Nephron progenitor cell (in vitro differentiated cells): ENCODE measurements around the gene STK32A.

Experiments
- DNase-seq: peaks from one replicate; pipeline ENCODE4 v3.0.0; 2021
- H3K27ac Mint-ChIP-seq: 2 replicates; pipeline ENCODE4 v1.8.0; 2021; ENCODE audit warnings: mild to moderate bottlenecking, moderate library complexity, mixed read lengths
- H3K27me3 Mint-ChIP-seq: 2 replicates; pipeline ENCODE4 v1.8.0; 2021; ENCODE audit warnings: mild to moderate bottlenecking, low read depth, mixed read lengths; ENCODE audit not compliant: poor library complexity
- H3K36me3 Mint-ChIP-seq: 2 replicates; pipeline ENCODE4 v1.8.0; 2021; ENCODE audit warnings: low read depth, mixed read lengths
- H3K4me1 Mint-ChIP-seq: 2 replicates; pipeline ENCODE4 v1.8.0; 2021; ENCODE audit warnings: mixed read lengths
- H3K4me3 Mint-ChIP-seq: 2 replicates; pipeline ENCODE4 v1.8.0; 2021; ENCODE audit warnings: mild to moderate bottlenecking, moderate library complexity, mixed read lengths
- H3K9me3 Mint-ChIP-seq: 2 replicates; pipeline ENCODE4 v1.8.0; 2021; ENCODE audit warnings: mild to moderate bottlenecking, moderate library complexity, mixed read lengths
- CTCF ChIP-seq: fragments of 200-600 bp; sonication (generic); IDR thresholded peaks from 2 replicates; pipeline ENCODE4 v1.5.0; 2021; ENCODE audit warnings: antibody characterized with exemption

Gene STK32A

DNA sequence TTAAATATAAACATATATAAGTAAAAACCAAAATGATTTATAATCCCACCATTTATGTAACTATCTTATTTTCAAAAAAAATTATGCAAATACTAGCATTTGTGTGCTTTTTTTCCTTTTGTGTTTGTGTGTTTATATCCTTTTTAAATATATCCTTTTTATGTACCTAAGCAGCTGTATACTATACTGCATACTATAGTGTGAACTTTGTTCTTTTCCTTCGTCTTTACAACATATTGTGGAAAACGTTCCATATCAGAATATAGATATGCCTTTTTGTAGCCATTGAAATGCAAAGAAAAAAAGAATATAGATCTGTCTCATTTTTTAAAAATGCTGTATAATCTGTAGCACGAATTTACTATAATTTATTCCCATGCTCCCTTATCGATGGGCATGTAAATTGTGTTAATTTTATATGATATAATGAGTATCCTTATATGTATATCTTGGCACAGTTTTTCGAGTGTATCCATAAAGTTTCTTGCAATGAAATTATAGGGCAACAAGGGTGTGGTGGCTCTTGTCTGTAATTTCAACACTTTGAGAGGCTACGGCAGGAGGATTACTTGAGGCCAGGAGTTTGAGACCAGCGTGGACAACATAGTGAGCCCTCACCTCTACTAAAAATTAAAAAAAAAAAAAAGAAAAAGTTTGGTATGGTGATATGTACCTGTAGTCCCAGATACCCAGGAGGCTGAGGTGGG lies 83.3 kb downstream of the STK32A start:
- Mint-ChIP-seq H3K27ac (no peak overlapping the region), H3K4me3 (no peak overlapping the region), H3K27me3 (peaks cover 6% of the 10 kb centered on the region), H3K4me1 (no peaks in the 10 kb centered on the region), H3K36me3 (no peaks in the 10 kb centered on the region), H3K9me3 (peaks cover 4% of the 10 kb centered on the region)
- DNase-seq, result no peak
- TF ChIP-seq CTCF, result no peak

GRCh38 chr5:147321569-147321968 lies 86.7 kb downstream of the STK32A start:
- H3K36me3 Mint-ChIP-seq, result no peaks in the 10 kb centered on the region
- H3K4me1 Mint-ChIP-seq, result no peaks in the 10 kb centered on the region
- H3K27ac Mint-ChIP-seq, result peak overlapping the region; percentile 4
- H3K4me3 Mint-ChIP-seq, result no peak overlapping the region
- no peak for DNase-seq
- no peaks in the 10 kb centered on the region for H3K9me3 Mint-ChIP-seq
- H3K27me3 Mint-ChIP-seq, result peaks cover 6% of the 10 kb centered on the region
- TF ChIP-seq CTCF, result no peak

GRCh38 chr5:147327421-147327820 lies 92.6 kb downstream of the STK32A start:
- H3K36me3 Mint-ChIP-seq, result peaks cover 5% of the 10 kb centered on the region
- H3K9me3 Mint-ChIP-seq, result peaks cover 5% of the 10 kb centered on the region
- H3K27ac Mint-ChIP-seq, result no peak overlapping the region
- H3K4me1 Mint-ChIP-seq, result peaks cover 5% of the 10 kb centered on the region
- H3K27me3 Mint-ChIP-seq, result peaks cover 11% of the 10 kb centered on the region
- H3K4me3 Mint-ChIP-seq, result no peak overlapping the region
- no peak for TF ChIP-seq CTCF
- no peak for DNase-seq

GRCh38 chr5:147327905-147328304 lies 93.1 kb downstream of the STK32A start:
- DNase-seq, result no peak
- Mint-ChIP-seq H3K4me1 (peaks cover 5% of the 10 kb centered on the region), H3K27ac (no peak overlapping the region), H3K36me3 (peaks cover 5% of the 10 kb centered on the region), H3K27me3 (peaks cover 7% of the 10 kb centered on the region), H3K4me3 (no peak overlapping the region), H3K9me3 (peaks cover 5% of the 10 kb centered on the region)
- TF ChIP-seq CTCF, result no peak

DNA sequence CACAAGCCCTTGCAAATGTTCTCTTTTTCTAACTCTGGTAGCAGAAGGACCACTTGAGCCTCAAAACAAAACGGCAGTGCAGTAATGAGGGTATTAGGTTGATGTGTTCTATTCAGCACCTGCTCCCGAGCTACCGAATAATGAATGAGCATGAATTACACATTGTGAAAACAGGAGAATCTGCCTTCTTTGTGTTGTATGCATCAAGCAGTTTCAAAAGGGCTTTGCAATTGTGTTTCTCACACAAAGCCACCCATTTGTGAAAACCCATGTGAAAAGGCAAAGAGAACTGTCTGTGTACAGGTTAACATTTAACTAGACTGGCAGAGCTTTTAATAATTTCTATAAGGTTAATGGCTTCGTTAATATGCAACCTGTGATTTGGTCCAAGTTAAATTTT lies 97.8 kb downstream of the STK32A start:
- no peak for TF ChIP-seq CTCF
- Mint-ChIP-seq H3K27ac (no peak overlapping the region), H3K36me3 (peaks cover 10% of the 10 kb centered on the region), H3K4me1 (peaks cover 28% of the 10 kb centered on the region), H3K4me3 (no peak overlapping the region), H3K9me3 (peaks cover 11% of the 10 kb centered on the region), H3K27me3 (peaks cover 7% of the 10 kb centered on the region)
- no peak for DNase-seq

GRCh38 chr5:147336876-147337275 lies 102.0 kb downstream of the STK32A start:
- peaks cover 8% of the 10 kb centered on the region for H3K27me3 Mint-ChIP-seq
- peaks cover 18% of the 10 kb centered on the region for H3K36me3 Mint-ChIP-seq
- TF ChIP-seq CTCF, result no peak
- H3K4me3 Mint-ChIP-seq, result peak overlapping the region; percentile 6
- DNase-seq, result peak; percentile 11
- peaks cover 20% of the 10 kb centered on the region for H3K9me3 Mint-ChIP-seq
- H3K27ac Mint-ChIP-seq, result peak overlapping the region; percentile 1
- peaks cover 57% of the 10 kb centered on the region for H3K4me1 Mint-ChIP-seq
